GM19372 (cell line): Measurements from ENCODE around the gene ANGPTL4.
A peak's percentile ranks its signal among the peaks of the same experiment; 100 is the strongest.

ENCODE experiments used
- ATAC-seq: cut with Tn5 transposase; IDR thresholded peaks from one replicate; pipeline ENCODE4 v1.9.1; 2021; ENCODE audit warnings: mild to moderate bottlenecking, low read depth, moderate library complexity; ENCODE audit not compliant: unreplicated experiment

The ANGPTL4 gene

DNA sequence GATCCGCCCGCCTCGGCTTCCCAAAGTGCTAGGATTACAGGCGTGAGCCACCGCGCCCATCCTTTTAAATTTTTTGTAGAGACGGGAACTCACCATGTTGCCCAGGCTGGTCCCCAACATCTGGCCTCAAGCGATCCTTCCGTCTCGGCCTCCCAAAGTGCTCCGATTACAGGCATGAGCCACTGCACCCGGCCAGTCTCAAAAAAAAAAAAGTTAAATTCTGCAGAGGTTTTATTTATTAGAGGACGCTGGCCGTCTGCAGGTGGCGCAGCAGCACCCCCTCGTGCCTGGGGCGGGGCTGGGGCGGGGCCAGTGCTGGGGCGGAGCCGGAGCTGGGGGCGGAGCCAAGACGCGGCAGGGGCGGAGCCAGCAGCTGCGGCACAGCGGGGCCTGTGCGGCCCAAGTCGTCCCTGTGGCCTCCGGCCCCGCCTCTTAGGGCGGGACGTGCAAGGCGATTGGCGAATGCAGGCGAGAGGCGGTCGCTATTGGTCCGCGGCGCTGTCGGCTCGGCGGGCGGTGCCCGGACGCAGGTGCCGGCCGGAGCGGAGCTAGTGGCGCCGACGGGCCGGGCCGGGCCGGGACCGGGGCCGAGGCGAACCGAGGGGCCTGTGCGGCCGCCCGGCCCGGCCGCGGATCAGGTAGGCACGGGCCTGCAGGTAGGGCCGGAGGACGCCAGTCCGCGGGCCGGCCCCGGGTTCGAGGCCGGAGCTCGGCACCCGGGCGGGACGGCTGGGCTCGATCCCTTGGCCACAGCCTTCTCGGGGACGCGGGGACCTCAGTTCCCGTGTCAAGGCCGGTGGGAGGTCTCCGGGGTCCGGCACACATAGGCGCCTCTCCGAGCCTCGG lies 49.1 kb downstream of the ANGPTL4 start, which contains the start of gene MARCHF2:
Gene MARCHF2 (plus strand): TSS at position 523 of the 846 bp plus-strand sequence. CDS start 8,536 bp downstream, outside the sequence.
- ATAC-seq = peak; percentile 99

DNA sequence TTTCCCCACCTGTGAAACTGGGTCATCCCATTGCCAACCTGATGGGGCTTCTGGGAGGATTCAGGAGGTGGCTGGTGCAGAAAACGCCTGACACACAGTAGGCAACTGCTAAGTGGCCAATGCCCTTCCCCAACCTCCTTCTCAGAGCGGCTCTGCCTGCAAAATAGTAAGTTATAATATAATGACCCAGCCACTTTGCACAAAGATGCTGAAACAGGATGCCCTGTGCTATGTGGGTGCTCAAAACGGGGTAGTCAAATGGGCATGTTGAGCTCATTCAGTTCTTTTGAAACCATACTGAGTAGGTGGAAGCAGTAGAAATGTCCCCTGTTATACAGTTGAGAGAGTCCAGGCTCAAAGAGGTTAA lies 49.7 kb downstream of the ANGPTL4 start:
- ATAC-seq = no peak

DNA sequence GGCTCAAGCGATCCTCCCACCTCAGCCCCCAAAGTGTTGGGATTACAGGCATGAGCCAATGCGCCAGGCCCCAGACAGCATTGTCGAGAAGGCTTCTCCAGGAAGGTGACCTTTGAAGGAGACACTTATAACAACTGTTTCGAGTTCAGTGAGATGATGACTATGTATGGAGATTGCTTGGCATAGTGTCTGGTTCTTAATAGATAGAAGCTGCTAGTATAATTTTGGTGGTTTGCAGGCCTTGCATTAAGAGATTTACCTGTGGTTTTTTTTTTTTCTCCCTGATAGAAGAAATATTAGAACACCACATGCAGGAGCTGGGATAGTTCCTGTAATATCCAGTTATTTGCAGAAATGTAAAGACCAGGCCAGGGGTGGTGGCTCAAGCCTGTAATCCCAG lies 52.8 kb downstream of the ANGPTL4 start:
- no peak for ATAC-seq

DNA sequence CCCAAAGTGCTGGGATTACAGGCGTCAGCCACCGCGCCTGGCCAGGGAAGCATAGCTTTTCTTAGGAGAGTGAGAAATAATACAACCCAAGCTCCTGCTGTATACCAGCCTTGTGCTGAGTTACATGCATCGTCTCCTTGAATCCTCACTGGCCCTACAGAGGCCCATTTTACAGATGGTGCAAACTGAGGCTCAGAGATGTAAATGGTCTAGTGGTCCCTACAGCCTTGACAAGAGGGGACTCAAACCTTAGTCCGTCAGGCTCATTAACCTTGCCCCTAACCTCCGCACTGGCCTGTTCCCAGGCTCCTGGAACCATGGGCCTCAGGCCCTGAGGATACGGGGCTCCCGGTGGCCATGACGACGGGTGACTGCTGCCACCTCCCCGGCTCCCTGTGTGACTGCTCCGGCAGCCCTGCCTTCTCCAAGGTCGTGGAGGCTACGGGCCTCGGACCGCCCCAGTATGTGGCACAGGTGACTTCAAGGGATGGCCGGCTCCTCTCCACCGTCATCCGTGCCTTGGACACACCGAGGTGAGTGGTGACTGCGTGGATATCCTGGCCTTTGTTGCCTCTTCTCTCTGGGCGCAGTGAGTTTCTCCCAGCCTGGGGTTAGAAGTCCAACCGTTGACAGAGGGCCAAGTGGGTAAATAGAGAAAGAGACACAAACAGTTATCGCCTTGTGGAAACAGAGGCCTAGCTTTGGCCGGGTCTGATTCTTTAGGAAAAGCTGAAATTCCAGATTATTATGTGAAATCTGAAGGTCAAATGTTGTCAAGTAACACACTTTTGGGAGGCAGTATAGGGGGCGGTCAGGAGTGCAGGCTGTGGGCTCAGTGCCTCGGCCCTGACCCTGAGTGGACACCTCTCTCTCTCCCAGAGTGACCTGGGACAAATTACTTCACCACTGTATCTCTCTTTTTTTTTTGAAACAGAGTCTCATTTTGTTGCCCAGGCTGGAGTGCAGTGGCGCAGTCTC lies 57.8 kb downstream of the ANGPTL4 start:
- no peak for ATAC-seq

DNA sequence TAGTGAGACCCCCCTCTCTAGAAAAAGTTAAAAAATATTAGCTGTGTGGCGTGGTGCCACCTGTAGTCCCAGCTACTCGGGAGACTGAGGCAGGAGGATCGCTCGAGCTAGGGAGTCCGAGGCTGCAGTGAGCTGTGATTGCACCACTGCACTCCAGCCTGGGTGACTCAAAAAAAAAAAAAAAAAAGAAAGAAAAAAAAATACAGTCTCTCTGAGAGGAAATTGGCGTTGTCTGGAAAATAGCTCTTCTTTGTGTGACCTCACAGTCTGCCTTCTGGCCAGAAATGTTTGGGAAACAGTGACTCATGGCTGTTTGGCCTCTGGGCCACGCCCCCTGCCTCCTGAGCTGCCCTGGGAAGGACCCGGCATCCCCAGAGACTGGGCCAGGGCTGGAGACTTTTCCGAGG lies 59.9 kb downstream of the ANGPTL4 start:
- ATAC-seq = no peak
